Activated B cell treated with CpG ODN at 0.5 μM for 24 hours (primary cell): ENCODE measurements around the gene FBXO46. TPM values are rescaled to one million over a fixed set of nuclear protein-coding genes. Genes with fewer than 3 reads are reported as not detected.

Experiments used
- ATAC-seq: fragments of 200-7000 bp; cut with Tn5 transposase; one replicate; pipeline ENCODE4 v1.10.0; 2021; ENCODE audit warnings: low read depth, mild to moderate bottlenecking, moderate library complexity
- CTCF ChIA-PET: fragments of 350-600 bp; sonication (Branson Sonifier 250); formaldehyde crosslinking; loops from one replicate; lab custom pipeline; 2021; ENCODE audit warnings: antibody characterized with exemption; lab: Charles Lee
- POLR2A ChIA-PET: fragments of 350-600 bp; sonication (Branson Sonifier 250); formaldehyde crosslinking; loops from one replicate; lab custom pipeline; 2021; ENCODE audit warnings: antibody characterized with exemption; lab: Charles Lee
- DNase-seq: peaks from one replicate; pipeline ENCODE4 v3.0.0; 2022
- H3K27ac Mint-ChIP-seq: one replicate; pipeline ENCODE4 v1.8.0; 2020; ENCODE audit warnings: mixed read lengths
- H3K27me3 Mint-ChIP-seq: one replicate; pipeline ENCODE4 v1.8.0; 2021; ENCODE audit warnings: mixed read lengths
- H3K36me3 Mint-ChIP-seq: one replicate; pipeline ENCODE4 v1.8.0; 2021; ENCODE audit warnings: low read depth, mixed read lengths
- H3K4me1 Mint-ChIP-seq: one replicate; pipeline ENCODE4 v1.8.0; 2021; ENCODE audit warnings: mixed read lengths
- H3K4me3 Mint-ChIP-seq: one replicate; pipeline ENCODE4 v1.8.0; 2020; ENCODE audit warnings: mild to moderate bottlenecking, mixed read lengths
- H3K9me3 Mint-ChIP-seq: one replicate; pipeline ENCODE4 v1.8.0; 2020; ENCODE audit warnings: mixed read lengths
- CTCF ChIP-seq: fragments of 200-600 bp; IDR thresholded peaks from one replicate; pipeline ENCODE4 v1.8.0; 2022; ENCODE audit warnings: antibody characterized with exemption, mild to moderate bottlenecking
- intact Hi-C: fragments of 100-400 bp; cut with micrococcal nuclease; formaldehyde crosslinking; loops from one replicate; pipeline ENCODE4 v1.15.1; 2024
- total RNA-seq: library from RNA; stranded (reverse); gene quantifications from 2 replicates; pipeline ENCODE4 v1.2.3, GENCODE V29; 2022

FBXO46 gene
- total RNA-seq, 1 donor from 2014 or later: 44.0 TPM

GRCh38 chr19:45772130-45772840 is 41.6 kb upstream of the FBXO46 start:
- Mint-ChIP-seq H3K4me3 (no peak overlapping the region), H3K27ac (peak overlapping the region; percentile 20), H3K36me3 (peaks cover 9% of the 10 kb centered on the region), H3K27me3 (no peaks in the 10 kb centered on the region), H3K9me3 (no peaks in the 10 kb centered on the region), H3K4me1 (peaks cover 19% of the 10 kb centered on the region)
- DNase-seq: no peak
- ATAC-seq: no peak
- ChIA-PET POLR2A (interaction anchor here (0.6 to 1.1 kb wide), 3 partner anchors 10 to 27 kb away, joined by 3 to 4 read pairs (median 3); partner anchors contain the start of genes DMPK and DMWD), CTCF (interaction anchor here (0.9 to 7.1 kb wide), 2 partner anchors 26 to 245 kb away, joined by 3 to 172 read pairs; no protein-coding TSS in a partner anchor)
- intact Hi-C loops: loop anchor here (10.0 kb wide), 1 partner anchor 347 kb away; the partner anchor contains the start of gene ERCC1
- no peak for TF ChIP-seq CTCF

GRCh38 chr19:45771311-45771933 is 40.7 kb upstream of the FBXO46 start:
- Mint-ChIP-seq H3K36me3 (peaks cover 1% of the 10 kb centered on the region), H3K9me3 (no peaks in the 10 kb centered on the region), H3K4me1 (peaks cover 19% of the 10 kb centered on the region), H3K27me3 (no peaks in the 10 kb centered on the region), H3K4me3 (peak overlapping the region; percentile 55), H3K27ac (peak overlapping the region; percentile 30)
- POLR2A ChIA-PET: interaction anchor here (0.6 to 3.4 kb wide), 10 partner anchors 11 to 115 kb away, joined by 3 to 45 read pairs (median 5); partner anchors contain the start of genes DMPK, IRF2BP1 and SYMPK
- no peak for DNase-seq
- ATAC-seq: no peak
- CTCF ChIA-PET: interaction anchor here (1.2 to 7.1 kb wide), 3 partner anchors 21 to 34 kb away, joined by 5 to 172 read pairs (median 6); partner anchors contain the start of gene DMWD
- intact Hi-C loops: loop anchor here (10.0 kb wide), 1 partner anchor 347 kb away; the partner anchor contains the start of gene ERCC1
- no peak for TF ChIP-seq CTCF

GRCh38 chr19:45770192-45771101 is 39.8 kb upstream of the FBXO46 start:
- DNase-seq (peak; percentile 93), ATAC-seq (peak; percentile 69)
- peaks cover 19% of the 10 kb centered on the region for H3K4me1 Mint-ChIP-seq
- peaks cover 3% of the 10 kb centered on the region for H3K27me3 Mint-ChIP-seq
- no peaks in the 10 kb centered on the region for H3K36me3 Mint-ChIP-seq
- intact Hi-C loops: loop anchor here (1.0 to 10.0 kb wide), 9 partner anchors 9 to 346 kb away; partner anchors contain the start of genes CCDC61, ERCC1, FBXO46 and QPCTL
- H3K9me3 Mint-ChIP-seq: no peaks in the 10 kb centered on the region
- peak overlapping the region; percentile 88 for H3K27ac Mint-ChIP-seq
- ChIA-PET CTCF (interaction anchor here (0.6 to 7.1 kb wide), 14 partner anchors 9 to 1975 kb away, joined by 3 to 172 read pairs (median 4); partner anchors contain the start of genes BLOC1S3, DMWD, NOP53 and QPCTL), POLR2A (interaction anchor here (0.5 to 3.4 kb wide), 22 partner anchors 9 to 1917 kb away, joined by 3 to 46 read pairs (median 5); partner anchors contain the start of genes DHX34, DMPK, DMWD and FBXO46)
- peak; percentile 71 for TF ChIP-seq CTCF
- peak overlapping the region; percentile 89 for H3K4me3 Mint-ChIP-seq

- no peak for TF ChIP-seq CTCF
- H3K27ac Mint-ChIP-seq: peak overlapping the region; percentile 88
- intact Hi-C loops: loop anchor here (1.0 to 10.0 kb wide), 13 partner anchors 9 to 345 kb away; partner anchors contain the start of genes CCDC61, ERCC1, FBXO46 and QPCTL
- H3K36me3 Mint-ChIP-seq: no peaks in the 10 kb centered on the region
- H3K9me3 Mint-ChIP-seq: no peaks in the 10 kb centered on the region
- H3K27me3 Mint-ChIP-seq: peaks cover 3% of the 10 kb centered on the region
- peaks cover 19% of the 10 kb centered on the region for H3K4me1 Mint-ChIP-seq
- H3K4me3 Mint-ChIP-seq: peak overlapping the region; percentile 89
- POLR2A ChIA-PET: interaction anchor here (0.5 to 3.4 kb wide), 23 partner anchors 8 to 1918 kb away, joined by 3 to 46 read pairs (median 8); partner anchors contain the start of genes DMPK, DMWD, FBXO46 and IRF2BP1
- CTCF ChIA-PET: interaction anchor here (0.7 to 7.1 kb wide), 20 partner anchors 9 to 591 kb away, joined by 3 to 172 read pairs (median 4); partner anchors contain the start of genes BLOC1S3, DMWD, FBXO46 and QPCTL
- ATAC-seq (peak; percentile 13), DNase-seq (no peak)
Observed at GRCh38 chr19:45769821-45770191, 39.1 kb upstream of the FBXO46 start.
